Lung (tissue), 12 donors: ENCODE data around the gene TMEM167B. TPM values are rescaled to one million over a fixed set of nuclear protein-coding genes. Genes with fewer than 3 reads are reported as not detected.
"Not testable (repeated sequence)": the region's sequence is repeated elsewhere in the genome, so short reads cannot be mapped to it uniquely, and the experiment has no call there.

Experiments used
- ATAC-seq: fragments of 200-7000 bp; cut with Tn5 transposase; one replicate; pipeline ENCODE4 v1.9.1; 2020; ENCODE audit warnings: moderate number of reproducible peaks; ENCODE audit not compliant: insufficient read depth, low FRiP score
- DNase-seq, 3 donors: peaks; one replicate each; pipeline ENCODE4 v3.0.0-alpha.2; 2013 to 2017
- H3K27ac ChIP-seq, 2 donors: one replicate each; pipeline ENCODE4 v1.5.1; 2013; ENCODE audit warnings: mild to moderate bottlenecking in 2 of 2, moderate library complexity in 2 of 2, control low read depth in 1 of 2, inconsistent platforms in 1 of 2, low read depth in 1 of 2, low read length in 1 of 2
- H3K27me3 ChIP-seq, 3 donors: one replicate each; pipeline ENCODE4 v1.5.1; 2013; ENCODE audit warnings: low read length in 2 of 3; ENCODE audit not compliant: control insufficient read depth in 3 of 3, insufficient read depth in 3 of 3
- H3K36me3 ChIP-seq, 4 donors: one replicate each; pipeline ENCODE4 v1.5.1; 2013; ENCODE audit warnings: low read length in 4 of 4, mild to moderate bottlenecking in 1 of 4, moderate library complexity in 1 of 4; ENCODE audit not compliant: control insufficient read depth in 4 of 4, insufficient read depth in 4 of 4
- H3K4me1 ChIP-seq, 5 donors: one replicate each; pipeline ENCODE4 v1.5.1; 2013; ENCODE audit warnings: low read length in 5 of 5, mild to moderate bottlenecking in 2 of 5, moderate library complexity in 1 of 5; ENCODE audit not compliant: control insufficient read depth in 5 of 5, insufficient read depth in 5 of 5
- H3K4me3 ChIP-seq: one replicate; pipeline ENCODE4 v1.5.1; 2013; ENCODE audit warnings: mild to moderate bottlenecking, control low read depth, moderate library complexity
- H3K9ac ChIP-seq, 2 donors: one replicate each; pipeline ENCODE4 v1.5.1; 2013; ENCODE audit warnings: low read length in 2 of 2, control low read depth in 1 of 2; ENCODE audit not compliant: insufficient read depth in 1 of 2
- H3K9me3 ChIP-seq, 4 donors: one replicate each; pipeline ENCODE4 v1.5.1; 2013; ENCODE audit warnings: low read length in 3 of 4, mild to moderate bottlenecking in 1 of 4, moderate library complexity in 1 of 4; ENCODE audit not compliant: control insufficient read depth in 4 of 4, insufficient read depth in 3 of 4
- WGBS, 2 donors: extraction: QIAGEN DNeasy Blood & Tissue Kit; methylation state at CpG; one replicate each; pipeline ENCODE4 v1.1.7; 2013; 5-methylcytosine and 5-hydroxymethylcytosine counted together
- polyA plus RNA-seq, 2 donors: library from polyadenylated mRNA; stranded (reverse); fragments of 200-250 nt; gene quantifications; one replicate each; pipeline ENCODE4 v1.2.1, GENCODE V29; 2013
- total RNA-seq, 2 donors: library from RNA; depleted of rRNA in 1 of 2; stranded (reverse); fragments of >200 nt in 1 of 2; gene quantifications; one replicate each; pipeline ENCODE4 v1.2.1, GENCODE V29; 2014 to 2021
- TF ChIP-seq, protein P1 (sequence below): IDR thresholded peaks from 2 replicates; pipeline ENCODE4 v1.5.1; 2012; ENCODE audit warnings: mild to moderate bottlenecking; ENCODE audit errors: control extremely low read depth, extremely low read depth
- donor health status: control.
- donor health status: control.
- donor health status: Bipolar disorder and iron deficiency.
- donor health status: healthy.
- donor health status: DM: yes; HTN: yes; CAD: no.

Gene TMEM167B
- total and polyA plus RNA-seq, 4 donors = 22.5 to 44.6 (median 35.6) TPM

GRCh38 chr1:109050228-109050995 is 40.2 kb upstream of the TMEM167B start:
- no peaks in the 10 kb centered on the region for H3K9me3 ChIP-seq
- H3K4me1 ChIP-seq = no peaks in the 10 kb centered on the region
- no peaks in the 10 kb centered on the region for H3K36me3 ChIP-seq
- H3K9ac ChIP-seq = no peak overlapping the region
- 80 to 85% methylated on average over 7 of the region's 7 CpGs for WGBS, 2 donors
- no peak overlapping the region for H3K4me3 ChIP-seq
- H3K27ac ChIP-seq = no peak overlapping the region
- no peak for DNase-seq
- ATAC-seq = no peak
- TF ChIP-seq, protein P1, sequence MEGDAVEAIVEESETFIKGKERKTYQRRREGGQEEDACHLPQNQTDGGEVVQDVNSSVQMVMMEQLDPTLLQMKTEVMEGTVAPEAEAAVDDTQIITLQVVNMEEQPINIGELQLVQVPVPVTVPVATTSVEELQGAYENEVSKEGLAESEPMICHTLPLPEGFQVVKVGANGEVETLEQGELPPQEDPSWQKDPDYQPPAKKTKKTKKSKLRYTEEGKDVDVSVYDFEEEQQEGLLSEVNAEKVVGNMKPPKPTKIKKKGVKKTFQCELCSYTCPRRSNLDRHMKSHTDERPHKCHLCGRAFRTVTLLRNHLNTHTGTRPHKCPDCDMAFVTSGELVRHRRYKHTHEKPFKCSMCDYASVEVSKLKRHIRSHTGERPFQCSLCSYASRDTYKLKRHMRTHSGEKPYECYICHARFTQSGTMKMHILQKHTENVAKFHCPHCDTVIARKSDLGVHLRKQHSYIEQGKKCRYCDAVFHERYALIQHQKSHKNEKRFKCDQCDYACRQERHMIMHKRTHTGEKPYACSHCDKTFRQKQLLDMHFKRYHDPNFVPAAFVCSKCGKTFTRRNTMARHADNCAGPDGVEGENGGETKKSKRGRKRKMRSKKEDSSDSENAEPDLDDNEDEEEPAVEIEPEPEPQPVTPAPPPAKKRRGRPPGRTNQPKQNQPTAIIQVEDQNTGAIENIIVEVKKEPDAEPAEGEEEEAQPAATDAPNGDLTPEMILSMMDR = no peak
- no peaks in the 10 kb centered on the region for H3K27me3 ChIP-seq

DNA sequence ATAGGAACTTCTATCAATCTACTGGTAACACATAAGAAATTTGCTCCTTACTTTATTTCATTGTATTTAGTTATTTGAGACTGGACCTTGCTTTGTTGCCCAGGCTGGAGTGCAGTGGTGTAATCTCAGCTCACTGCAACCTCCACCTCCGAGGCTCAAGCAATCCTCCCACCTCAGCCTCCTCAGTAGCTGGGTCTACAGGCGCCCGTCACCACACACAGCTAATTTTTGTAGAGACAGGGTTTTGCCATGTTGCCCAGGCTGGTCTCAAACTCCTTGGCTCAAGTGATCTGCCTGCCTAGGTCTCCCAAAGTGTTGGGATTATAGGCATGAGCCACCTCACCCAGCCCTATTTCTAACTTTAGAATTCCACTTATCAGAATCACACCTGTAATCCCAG is 38.4 kb upstream of the TMEM167B start:
- not testable (repeated sequence) for H3K4me3 ChIP-seq, ATAC-seq, DNase-seq, H3K36me3 ChIP-seq, H3K4me1 ChIP-seq, H3K9me3 ChIP-seq, H3K27ac ChIP-seq, H3K27me3 ChIP-seq, H3K9ac ChIP-seq
- WGBS, 2 donors = 94 to 96% methylated on average over 3 of the region's 3 CpGs

GRCh38 chr1:109056064-109056463 is 34.5 kb upstream of the TMEM167B start:
- no peaks in the 10 kb centered on the region for H3K9me3 ChIP-seq
- WGBS, 2 donors = 93 to 99% methylated on average over 3 of the region's 3 CpGs
- no peak overlapping the region for H3K9ac ChIP-seq
- H3K4me3 ChIP-seq = no peak overlapping the region
- no peak overlapping the region for H3K27ac ChIP-seq
- H3K4me1 ChIP-seq = no peaks in the 10 kb centered on the region
- H3K27me3 ChIP-seq = no peaks in the 10 kb centered on the region
- no peak for DNase-seq
- ATAC-seq = no peak
- H3K36me3 ChIP-seq = no peaks in the 10 kb centered on the region
- TF ChIP-seq, protein P1 = no peak

DNA sequence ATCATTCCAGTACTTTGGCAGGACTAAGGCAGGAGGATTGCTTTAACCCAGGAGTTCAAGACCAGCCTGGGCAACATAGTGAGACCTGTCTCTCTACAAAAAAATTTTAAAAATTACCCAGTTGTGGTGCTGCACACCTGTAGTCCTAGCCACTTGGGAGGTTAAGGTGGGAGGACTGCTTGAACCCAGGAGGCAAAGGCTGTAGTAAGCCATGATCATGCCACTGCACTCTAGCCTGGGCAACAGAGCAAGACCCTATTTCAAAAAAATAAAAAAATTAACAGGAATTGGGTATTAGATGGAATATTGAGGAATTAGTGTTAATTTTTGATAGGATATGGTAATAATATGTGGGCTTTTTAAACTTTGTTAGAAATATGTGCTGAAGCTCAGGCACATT is 31.5 kb upstream of the TMEM167B start:
- ATAC-seq (no peak), DNase-seq (no peak)
- no peaks in the 10 kb centered on the region for H3K9me3 ChIP-seq
- peaks cover 0 to 2% (median 2%) of the 10 kb centered on the region in 4 donors for H3K36me3 ChIP-seq
- H3K9ac ChIP-seq = no peak overlapping the region
- TF ChIP-seq, protein P1 = no peak
- no peaks in the 10 kb centered on the region for H3K27me3 ChIP-seq
- H3K27ac ChIP-seq = no peak overlapping the region
- H3K4me1 ChIP-seq = no peaks in the 10 kb centered on the region
- H3K4me3 ChIP-seq = no peak overlapping the region
